K562 (cell line): ENCODE results near the gene ADNP. TPM values are rescaled to one million over a fixed set of nuclear protein-coding genes. Genes with fewer than 3 reads are reported as not detected.

Source experiments
- ATAC-seq: fragments of 200-7000 bp; cut with Tn5 transposase; 3 replicates; pipeline ENCODE4 v1.9.1; 2020; ENCODE audit warnings: moderate library complexity
- BruUV-seq: library from RNA; stranded (reverse); fragments of 400-500 nt; replicated peaks from 2 replicates; lab custom pipeline; 2021; lab: Mats Ljungman, UMichigan
- CTCF ChIA-PET: fragments of 300-600 bp; formaldehyde crosslinking; extraction: SDS; loops from one replicate; lab custom pipeline; 2021; ENCODE audit warnings: low intra/inter-chr PET ratio; lab: Yijun Ruan, JAX
- POLR2A ChIA-PET: fragments of 300-600, 350-650 bp; sonication (Branson Sonifier 250); formaldehyde crosslinking; extraction: SDS; loops from one replicate; lab custom pipeline; 2021; ENCODE audit warnings: antibody characterized with exemption, inconsistent platforms; lab: Yijun Ruan, JAX
- DNase-seq, 4 experiments: peaks; one replicate each; pipeline versions ENCODE4 v3.0.0 to v3.0.0-alpha.2; 2011 to 2018; ENCODE audit warnings: low spot score in 3 of 4, mixed read lengths in 3 of 4; ENCODE audit errors: extremely low read depth in 1 of 4
- FAIRE-seq: peaks from 2 replicates; lab custom pipeline; 2011; peaks lifted over from hg19 to GRCh38; lab: Jason Lieb, UNC
- H2AFZ ChIP-seq: 2 replicates; pipeline ENCODE4 v1.6.0; 2011; ENCODE audit warnings: low read depth, low read length, control low read depth, inconsistent platforms
- H3K27ac ChIP-seq: fragments of 200-600 bp; 3 replicates; pipeline ENCODE4 v1.8.0; 2011; ENCODE audit warnings: low read depth, mild to moderate bottlenecking, control low read depth, inconsistent platforms, low read length, moderate library complexity, mixed read lengths; ENCODE audit errors: extremely low read depth
- H3K27me3 ChIP-seq, 2 experiments: fragments of 300-600 bp in 1 of 2; 2 replicates in 1 of 2; 3 replicates in 1 of 2; pipeline versions ENCODE4 v1.6.0 to v1.8.0; 2011; ENCODE audit warnings: inconsistent platforms in 2 of 2, low read length in 2 of 2, mild to moderate bottlenecking in 1 of 2, mixed read lengths in 1 of 2, moderate library complexity in 1 of 2; ENCODE audit not compliant: control insufficient read depth in 2 of 2, insufficient read depth in 2 of 2
- H3K36me3 ChIP-seq: fragments of 300-600 bp; 3 replicates; pipeline ENCODE4 v1.8.0; 2011; ENCODE audit warnings: mild to moderate bottlenecking, low read length, inconsistent platforms; ENCODE audit not compliant: control insufficient read depth, insufficient read depth
- H3K4me1 ChIP-seq, 2 experiments: fragments of 200-600 bp in 1 of 2; replicated peaks in 1 of 2; 2 replicates in 1 of 2; 3 replicates in 1 of 2; pipeline versions ENCODE4 v1.5.1 to v1.8.0; 2011; ENCODE audit warnings: inconsistent platforms in 2 of 2, low read length in 2 of 2, mild to moderate bottlenecking in 1 of 2, mixed read lengths in 1 of 2, moderate library complexity in 1 of 2; ENCODE audit not compliant: control insufficient read depth in 2 of 2, insufficient read depth in 2 of 2
- H3K4me2 ChIP-seq: 2 replicates; pipeline ENCODE4 v1.6.1; 2011; ENCODE audit warnings: low read length, control low read depth, inconsistent platforms, mixed read lengths; ENCODE audit not compliant: insufficient read depth
- H3K4me3 ChIP-seq: fragments of 200-600 bp; sonication (generic), shearing (Covaris generic); 2 replicates; pipeline ENCODE4 v1.5.1; 2016; ENCODE audit warnings: control low read depth, inconsistent platforms
- H3K79me2 ChIP-seq: fragments of 200-600 bp; 3 replicates; pipeline ENCODE4 v1.8.0; 2011; ENCODE audit warnings: low read length, inconsistent platforms; ENCODE audit not compliant: control insufficient read depth, insufficient read depth
- H3K9ac ChIP-seq, 2 experiments: 2 replicates each; pipeline versions ENCODE4 v1.6.0 to v1.6.1; 2011; ENCODE audit warnings: low read depth in 2 of 2, low read length in 2 of 2, control low read depth in 1 of 2, inconsistent platforms in 1 of 2, mild to moderate bottlenecking in 1 of 2, mixed read lengths in 1 of 2; ENCODE audit not compliant: insufficient read depth in 1 of 2
- H3K9me1 ChIP-seq: one replicate; pipeline ENCODE4 v1.6.0; 2011; ENCODE audit warnings: inconsistent platforms, mild to moderate bottlenecking, low read length, moderate library complexity; ENCODE audit not compliant: control insufficient read depth, insufficient read depth
- H3K9me3 ChIP-seq: replicated peaks from 2 replicates; pipeline ENCODE4 v1.5.1; 2011; ENCODE audit warnings: low read depth, low read length, inconsistent platforms; ENCODE audit not compliant: control insufficient read depth, insufficient read depth
- H4K20me1 ChIP-seq: replicated peaks from 2 replicates; pipeline ENCODE4 v1.6.1; 2011; ENCODE audit warnings: low read length, inconsistent platforms, mixed read lengths; ENCODE audit not compliant: control insufficient read depth, insufficient read depth
- CEBPB ChIP-seq: fragments of 450-650 bp; IDR thresholded peaks from 2 replicates; pipeline ENCODE4 v1.6.1; 2016; ENCODE audit warnings: missing genetic modification characterization, missing compliant biosample characterization
- CEBPG ChIP-seq, 3 experiments: fragments of 200-800 bp in 1 of 3; sonication (Bioruptor generic) in 1 of 3; sonication (generic) in 1 of 3; formaldehyde crosslinking in 1 of 3; IDR thresholded peaks in 2 of 3; conservative IDR thresholded peaks in 1 of 3; 2 replicates each; pipeline versions ENCODE4 v1.6.1 to v1.8.0; 2016 to 2022; ENCODE audit warnings: missing compliant biosample characterization in 2 of 3, missing genetic modification characterization in 2 of 3, mild to moderate bottlenecking in 1 of 3, missing genetic modification reagents in 1 of 3
- FOSL1 ChIP-seq: fragments of 200-800 bp; sonication (Bioruptor generic); conservative IDR thresholded peaks from 2 replicates; pipeline ENCODE4 v1.6.1; 2016; ENCODE audit warnings: missing genetic modification characterization, missing compliant biosample characterization
- HNRNPK ChIP-seq: fragments of 200-400 bp; formaldehyde crosslinking; IDR thresholded peaks from one replicate; pipeline ENCODE4 v1.6.1; 2018; ENCODE audit warnings: mild to moderate bottlenecking, low read depth, low read length; ENCODE audit not compliant: poor library complexity, severe bottlenecking
- MTA1 ChIP-seq: fragments of 450-650 bp; IDR thresholded peaks from 2 replicates; pipeline ENCODE4 v1.6.1; 2017; ENCODE audit warnings: borderline replicate concordance
- NCOA2 ChIP-seq, 2 experiments: fragments of 450-650 bp; IDR thresholded peaks; 2 replicates each; pipeline ENCODE4 v1.6.1; 2018; ENCODE audit warnings: mild to moderate bottlenecking in 2 of 2, moderate library complexity in 1 of 2; ENCODE audit not compliant: partially characterized antibody in 2 of 2
- NFIC ChIP-seq: fragments of 450-650 bp; IDR thresholded peaks from 2 replicates; pipeline ENCODE4 v1.6.1; 2017; ENCODE audit warnings: mild to moderate bottlenecking, inconsistent platforms
- RB1 ChIP-seq: fragments of 450-650 bp; IDR thresholded peaks from 2 replicates; pipeline ENCODE4 v1.6.1; 2017; ENCODE audit warnings: low read depth, mild to moderate bottlenecking
- RFX1 ChIP-seq: fragments of 450-650 bp; IDR thresholded peaks from 2 replicates; pipeline ENCODE4 v1.6.1; 2016; ENCODE audit warnings: mild to moderate bottlenecking, moderate library complexity
- SMC3 ChIP-seq: conservative IDR thresholded peaks from 2 replicates; pipeline ENCODE4 v1.6.1; 2011; ENCODE audit warnings: low read depth, low read length, improper control_type of control experiment; ENCODE audit not compliant: insufficient read depth
- U2AF1 ChIP-seq: fragments of 200-400 bp; formaldehyde crosslinking; optimal IDR thresholded peaks from 2 replicates; pipeline ENCODE3; 2017; ENCODE audit warnings: mild to moderate bottlenecking, low read depth, low read length, moderate library complexity
- ZBTB9 ChIP-seq: fragments of 450-650 bp; formaldehyde crosslinking; IDR thresholded peaks from 2 replicates; pipeline ENCODE4 v1.4.0; 2020; ENCODE audit warnings: mild to moderate bottlenecking, moderate library complexity
- ZNF696 ChIP-seq: fragments of 250-450 bp; sonication (Bioruptor Pico); conservative IDR thresholded peaks from 2 replicates; pipeline ENCODE4 v1.4.0; 2020; ENCODE audit warnings: mild to moderate bottlenecking, moderate library complexity
- WGBS: fragments of 100-300 bp; shearing (Covaris generic); methylation state at CpG from one replicate; pipeline ENCODE4 v1.1.6; 2016; ENCODE audit warnings: low coverage, mixed read lengths; ENCODE audit not compliant: insufficient coverage; ENCODE audit errors: missing lambda C conversion rate; 5-methylcytosine and 5-hydroxymethylcytosine counted together
- in situ Hi-C: fragments of 300-500 bp; cut with MboI; formaldehyde crosslinking; loops from 4 replicates; pipeline ENCODE4 v1.15.0; 2018; ENCODE audit warnings: inconsistent platforms, mixed read lengths
- intact Hi-C: fragments of 100-400 bp; cut with micrococcal nuclease; formaldehyde crosslinking; loops from 2 replicates; pipeline ENCODE4 v1.14.2; 2022
- polyA plus RNA-seq, 8 experiments: library from polyadenylated mRNA; depleted of rRNA in 4 of 8; stranded (reverse) in 5 of 8; unstranded in 3 of 8; fragments of >200 nt; fragmentation: Nextera tagmentation in 2 of 8; fragmentation: Illumina TruSeq in 1 of 8; extraction: Ambion mirVana in 2 of 8; extraction: Trizol in 1 of 8; gene quantifications; 2 replicates each; pipeline versions ENCODE4 v1.2.1 to v1.2.3, GENCODE V29; 2011 to 2014; ENCODE audit warnings: inconsistent platforms in 1 of 8, missing spikeins in 1 of 8
- total RNA-seq, 7 experiments: library from RNA; depleted of rRNA in 6 of 7; stranded (reverse); fragments of >200 nt in 6 of 7; fragmentation: Illumina TruSeq in 2 of 7; extraction: Trizol in 2 of 7; gene quantifications; 2 replicates each; pipeline versions ENCODE4 v1.2.1 to v1.2.3, GENCODE V29; 2011 to 2021; ENCODE audit warnings: low replicate concordance in 1 of 7

ADNP gene
- total and polyA plus RNA-seq, 9 of the 15 experiments (the other 6 are each of a cell fraction or from before 2014, with no cell fraction given) = 17.8 to 59.9 (median 25.3) TPM

GRCh38 chr20:50919567-50919966, 11.7 kb downstream of the ADNP start:
- in situ Hi-C loops (no loop called here), intact Hi-C loops (no loop called here)
- H3K4me1 ChIP-seq = peaks cover 0 to 36% of the 10 kb centered on the region in 2 experiments; a peak in 3 of 5 replicates
- peaks cover 49% of the 10 kb centered on the region for H4K20me1 ChIP-seq
- peak in 1 of 4 experiments; percentile 55 for DNase-seq
- FAIRE-seq = no peak
- no peak overlapping the region for H3K4me2 ChIP-seq
- peaks cover 98% of the 10 kb centered on the region for H3K79me2 ChIP-seq
- POLR2A ChIA-PET = interaction anchor here (0.6 to 3.0 kb wide), 9 partner anchors 8 to 744 kb away, joined by 3 to 25 read pairs (median 6); partner anchors contain the start of gene ADNP
- H2AFZ ChIP-seq = no peak overlapping the region
- no peaks in the 10 kb centered on the region for H3K9me1 ChIP-seq
- no peak overlapping the region for H3K4me3 ChIP-seq
- H3K27ac ChIP-seq = no peak overlapping the region
- peaks cover 87% of the 10 kb centered on the region for H3K36me3 ChIP-seq
- no peak for ATAC-seq
- no peak overlapping the region for H3K9ac ChIP-seq
- H3K9me3 ChIP-seq = no peaks in the 10 kb centered on the region
- H3K27me3 ChIP-seq = no peaks in the 10 kb centered on the region
- WGBS = 67% methylated on average over 6 of the region's 6 CpGs
- TF ChIP-seq CEBPG (CRISPR knock-in tag; IDR thresholded peaks at IDR 0.05) (no peak), CEBPG (tag; conservative IDR thresholded peaks at IDR 0.05 in 1 of 2, IDR thresholded peaks at IDR 0.05 in 1 of 2) (peak in 1 of 2 experiments; percentile 25; a peak in 2 of 4 replicates), ZBTB9 (CRISPR knock-in tag) (no peak), MTA1 (no peak), CEBPB (tag) (peak; percentile 77), NFIC (peak; percentile 87), ZNF696 (no peak), SMC3 (no peak), HNRNPK (no peak), RFX1 (peak; percentile 45), NCOA2 (IDR thresholded peaks at IDR 0.05; ENCODE audit: partially characterized antibody in 2 of 2) (no peak), RB1 (no peak), U2AF1 (no peak), FOSL1 (tag) (peak; percentile 43; the same call in 1 of the 2 replicates)
- TF ChIP-seq, all 486 proteins: peak for 5
- CTCF ChIA-PET = no interaction called here
- BruUV-seq = no TSS peak
